GM04503 (cell line): Measurements from ENCODE around the gene ZYG11A.

Experiments
- DNase-seq: peaks from one replicate; pipeline ENCODE4 v3.0.0-alpha.2; 2012; ENCODE audit warnings: low read depth

The ZYG11A gene

GRCh38 chr1:52918201-52918600 is 75.6 kb downstream of the ZYG11A start:
- DNase-seq, result no peak

GRCh38 chr1:52919051-52919722 is 76.6 kb downstream of the ZYG11A start:
- DNase-seq, result no peak

GRCh38 chr1:52919723-52920483 is 77.3 kb downstream of the ZYG11A start:
- DNase-seq, result no peak

GRCh38 chr1:52920791-52921291 is 78.3 kb downstream of the ZYG11A start:
- DNase-seq, result no peak

- no peak for DNase-seq
These were observed 83.0 kb downstream of the ZYG11A start for GRCh38 chr1:52925571-52926005.

GRCh38 chr1:52926864-52927211 is 84.3 kb downstream of the ZYG11A start:
- DNase-seq, result no peak

- DNase-seq, result no peak
These were observed 84.9 kb downstream of the ZYG11A start, which contains the start of gene SCP2 for GRCh38 chr1:52927212-52928014. SCP2 (plus strand) TSS chr1:52927276; CDS start chr1:52927397, 121 bp downstream.

- no peak for DNase-seq
These were observed 85.5 kb downstream of the ZYG11A start for GRCh38 chr1:52928015-52928404.

- no peak for DNase-seq
These were observed 86.5 kb downstream of the ZYG11A start for GRCh38 chr1:52929019-52929418.

- DNase-seq, result no peak
These were observed 95.0 kb downstream of the ZYG11A start for GRCh38 chr1:52937433-52938182.

- DNase-seq, result no peak
These were observed 95.6 kb downstream of the ZYG11A start for GRCh38 chr1:52938183-52938451.

GRCh38 chr1:52943876-52944416 is 101.4 kb downstream of the ZYG11A start:
- no peak for DNase-seq

- no peak for DNase-seq
These were observed 102.0 kb downstream of the ZYG11A start for GRCh38 chr1:52944566-52944965.
